HepG2 (cell line): Measurements from ENCODE around the gene FLAD1. TPM values are rescaled to one million over a fixed set of nuclear protein-coding genes. Genes with fewer than 3 reads are reported as not detected.

Experiments
- ATF5 ChIP-seq: sonication (generic); formaldehyde crosslinking; IDR thresholded peaks from 2 replicates; pipeline ENCODE4 v1.4.0; 2020; ENCODE audit warnings: mild to moderate bottlenecking, low read depth, missing genetic modification reagents
- BHLHE40 ChIP-seq: IDR thresholded peaks from 2 replicates; pipeline ENCODE4 v1.6.1; 2011; ENCODE audit warnings: low read length, improper control_type of control experiment
- CREB3 ChIP-seq: sonication (generic); formaldehyde crosslinking; IDR thresholded peaks from 2 replicates; pipeline ENCODE4 v1.5.0; 2020; ENCODE audit warnings: missing genetic modification reagents
- ELF1 ChIP-seq: sonication (generic); formaldehyde crosslinking; IDR thresholded peaks from 2 replicates; pipeline ENCODE4 v1.4.0; 2020; ENCODE audit warnings: missing genetic modification reagents
- HNF4G ChIP-seq, 2 experiments: sonication (generic) in 1 of 2; formaldehyde crosslinking in 1 of 2; IDR thresholded peaks; 2 replicates each; pipeline versions ENCODE4 v1.4.0 to v1.6.1; 2011 to 2020; ENCODE audit warnings: borderline replicate concordance in 2 of 2, low read depth in 2 of 2, mild to moderate bottlenecking in 2 of 2, low read length in 1 of 2, missing genetic modification reagents in 1 of 2, moderate library complexity in 1 of 2
- HNRNPL ChIP-seq: fragments of 200-400 bp; formaldehyde crosslinking; IDR thresholded peaks from 2 replicates; pipeline ENCODE4 v1.6.1; 2017; ENCODE audit warnings: mild to moderate bottlenecking, low read depth, low read length
- JUNB ChIP-seq: sonication (generic); formaldehyde crosslinking; IDR thresholded peaks from 2 replicates; pipeline ENCODE4 v1.8.0; 2022; ENCODE audit warnings: missing genetic modification reagents, mild to moderate bottlenecking, borderline replicate concordance
- KAT2B ChIP-seq: fragments of 150-350 bp; IDR thresholded peaks from 2 replicates; pipeline ENCODE4 v1.6.1; 2014; ENCODE audit warnings: low read depth, low read length, borderline replicate concordance
- KDM6A ChIP-seq: IDR thresholded peaks from 2 replicates; pipeline ENCODE4 v1.6.1; 2016; ENCODE audit warnings: low read depth
- KMT2A ChIP-seq: sonication (generic); formaldehyde crosslinking; IDR thresholded peaks from 2 replicates; pipeline ENCODE4 v1.4.0; 2020; ENCODE audit warnings: missing genetic modification reagents
- LBX2 ChIP-seq: sonication (generic); formaldehyde crosslinking; IDR thresholded peaks from 2 replicates; pipeline ENCODE4 v1.5.0; 2020; ENCODE audit warnings: missing genetic modification reagents, mild to moderate bottlenecking, borderline replicate concordance
- NFKBIZ ChIP-seq: IDR thresholded peaks from 2 replicates; pipeline ENCODE4 v1.6.1; 2018; ENCODE audit warnings: missing genetic modification reagents, missing compliant biosample characterization
- PLSCR1 ChIP-seq: sonication (generic); formaldehyde crosslinking; IDR thresholded peaks from 2 replicates; pipeline ENCODE4 v1.5.0; 2020; ENCODE audit warnings: missing genetic modification reagents, mild to moderate bottlenecking, borderline replicate concordance
- POLR2AphosphoS5 ChIP-seq: IDR thresholded peaks from 2 replicates; pipeline ENCODE4 v1.6.1; 2012; ENCODE audit warnings: low read depth, low read length
- SNAPC2 ChIP-seq: sonication (generic); formaldehyde crosslinking; IDR thresholded peaks from 2 replicates; pipeline ENCODE4 v1.8.1; 2022; ENCODE audit warnings: mild to moderate bottlenecking, missing genetic modification reagents
- SOX5 ChIP-seq: IDR thresholded peaks from 2 replicates; pipeline ENCODE4 v1.6.1; 2016; ENCODE audit warnings: borderline replicate concordance
- ZEB1 ChIP-seq: IDR thresholded peaks from 2 replicates; pipeline ENCODE4 v1.6.1; 2012; ENCODE audit warnings: mild to moderate bottlenecking, low read depth, inconsistent platforms; ENCODE audit not compliant: insufficient replicate concordance
- ZNF143 ChIP-seq: sonication (generic); formaldehyde crosslinking; IDR thresholded peaks from 2 replicates; pipeline ENCODE4 v1.4.0; 2020; ENCODE audit warnings: missing genetic modification reagents
- ZNF256 ChIP-seq: sonication (generic); formaldehyde crosslinking; conservative IDR thresholded peaks from 2 replicates; pipeline ENCODE4 v1.4.0; 2020; ENCODE audit warnings: missing genetic modification reagents
- ZNF335 ChIP-seq: sonication (generic); formaldehyde crosslinking; IDR thresholded peaks from 2 replicates; pipeline ENCODE4 v1.4.0; 2020; ENCODE audit warnings: missing genetic modification reagents
- ZNF350 ChIP-seq: sonication (generic); formaldehyde crosslinking; IDR thresholded peaks from 2 replicates; pipeline ENCODE4 v1.4.0; 2020; ENCODE audit warnings: mild to moderate bottlenecking, low read depth, missing genetic modification reagents, borderline replicate concordance
- ZNF367 ChIP-seq: sonication (generic); formaldehyde crosslinking; IDR thresholded peaks from 2 replicates; pipeline ENCODE4 v1.4.0; 2020; ENCODE audit warnings: missing genetic modification reagents, borderline replicate concordance
- ZNF414 ChIP-seq: sonication (generic); formaldehyde crosslinking; IDR thresholded peaks from 2 replicates; pipeline ENCODE4 v1.5.0; 2020; ENCODE audit warnings: missing genetic modification reagents
- ZNF607 ChIP-seq: sonication (generic); formaldehyde crosslinking; IDR thresholded peaks from 2 replicates; pipeline ENCODE4 v1.5.1; 2020; ENCODE audit warnings: missing genetic modification reagents, mild to moderate bottlenecking, borderline replicate concordance
- ZNF784 ChIP-seq: sonication (generic); formaldehyde crosslinking; IDR thresholded peaks from 2 replicates; pipeline ENCODE4 v1.5.1; 2020; ENCODE audit warnings: missing genetic modification reagents, mild to moderate bottlenecking, borderline replicate concordance
- ZSCAN21 ChIP-seq: sonication (generic); formaldehyde crosslinking; IDR thresholded peaks from 2 replicates; pipeline ENCODE4 v1.8.0; 2022; ENCODE audit warnings: mild to moderate bottlenecking, missing genetic modification reagents, moderate library complexity, borderline replicate concordance
- polyA plus RNA-seq, 8 experiments: library from polyadenylated mRNA; depleted of rRNA in 3 of 8; stranded (reverse) in 7 of 8; unstranded in 1 of 8; fragments of >200 nt; fragmentation: Illumina TruSeq in 4 of 8; extraction: Trizol in 4 of 8; gene quantifications; 2 replicates each; pipeline versions ENCODE4 v1.2.1 to v1.2.3, GENCODE V29; 2011 to 2016; ENCODE audit warnings: low read depth in 4 of 8, missing spikeins in 1 of 8, mixed read lengths in 1 of 8; ENCODE audit not compliant: insufficient read depth in 1 of 8
- total RNA-seq, 5 experiments: library from RNA; depleted of rRNA; stranded (reverse); fragments of >200 nt; fragmentation: Illumina TruSeq; extraction: Trizol; gene quantifications; 2 replicates each; pipeline ENCODE4 v1.2.3, GENCODE V29; 2016; ENCODE audit warnings: low read depth in 1 of 5

The FLAD1 gene
- total and polyA plus RNA-seq, 2 of the 13 experiments (the other 11 are each of a cell fraction or from before 2014, with no cell fraction given), result 25.9 to 32.8 TPM

- TF ChIP-seq ZSCAN21 (CRISPR knock-in tag), result no peak
- no peak for TF ChIP-seq ZEB1
- TF ChIP-seq KAT2B, result no peak
- TF ChIP-seq ZNF784, result no peak
- TF ChIP-seq ELF1 (CRISPR knock-in tag), result no peak
- 0 out of 2 replicates have a peak, but pooled peaks have one; percentile 2 for TF ChIP-seq SOX5 (CRISPR knock-in tag)
- no peak for TF ChIP-seq CREB3
- TF ChIP-seq ZNF256, result no peak
- TF ChIP-seq ZNF414 (CRISPR knock-in tag), result 0 out of 2 replicates have a peak, but pooled peaks have one; percentile 18
- TF ChIP-seq ZNF335 (CRISPR knock-in tag), result no peak
- TF ChIP-seq ZNF367 (CRISPR knock-in tag), result no peak
- no peak for TF ChIP-seq SNAPC2 (CRISPR knock-in tag)
- TF ChIP-seq POLR2AphosphoS5, result no peak
- TF ChIP-seq KMT2A (CRISPR knock-in tag), result no peak
- no peak for TF ChIP-seq BHLHE40
- TF ChIP-seq ZNF143 (CRISPR knock-in tag), result no peak; the same call in 1 of the 2 replicates
- no peak for TF ChIP-seq KDM6A
- no peak for TF ChIP-seq PLSCR1 (CRISPR knock-in tag)
- TF ChIP-seq LBX2, result no peak
- no peak for TF ChIP-seq HNF4G (IDR thresholded peaks at IDR 0.05; ENCODE audit: borderline replicate concordance, low read depth, low read length)
- TF ChIP-seq HNF4G (CRISPR knock-in tag; IDR thresholded peaks at IDR 0.05; ENCODE audit: borderline replicate concordance, low read depth), result no peak
- TF ChIP-seq JUNB (CRISPR knock-in tag), result no peak
- TF ChIP-seq ATF5 (CRISPR knock-in tag), result no peak
- no peak for TF ChIP-seq NFKBIZ (CRISPR knock-in tag)
- 0 out of 2 replicates have a peak, but pooled peaks have one; percentile 45 for TF ChIP-seq ZNF607
- TF ChIP-seq ZNF350 (CRISPR knock-in tag), result no peak
- TF ChIP-seq HNRNPL, result no peak
Observed at GRCh38 chr1:154945160-154945961, 37.8 kb upstream of the FLAD1 start (continued).
